ENCODE results near the gene PLXNA1.

GRCh38 chr3:126956361-126956760 lies 26.6 kb upstream of the PLXNA1 start:
- TF ChIP-seq CTCF (IDR thresholded peaks at IDR 0.05) (no peak), POLR2AphosphoS5 (IDR thresholded peaks at IDR 0.05; ENCODE audit: low read depth, low read length) (no peak), REST (IDR thresholded peaks at IDR 0.05; ENCODE audit: insufficient read depth in 1 of 2, low read depth in 2 of 2, low read length in 1 of 2) (no peak), TCF7L2 (IDR thresholded peaks at IDR 0.05; ENCODE audit: low read depth, low read length) (no peak)

All from Panc1 (cell line).